Measurements from ENCODE around the gene TSPAN7. TPM values are rescaled to one million over a fixed set of nuclear protein-coding genes. Genes with fewer than 3 reads are reported as not detected.
A peak's percentile ranks its signal among the peaks of the same experiment; 100 is the strongest.

The TSPAN7 gene
- total RNA-seq, 1 donor from 2014 or later: 13.5 TPM

- no peak for DNase-seq (ENCODE audit: low read depth, low spot score)
Observed at GRCh38 chrX:38594434-38594833, 33.1 kb downstream of the TSPAN7 start.

GRCh38 chrX:38595801-38596200, 34.5 kb downstream of the TSPAN7 start:
- DNase-seq (ENCODE audit: low read depth, low spot score): no peak

- no peak for DNase-seq (ENCODE audit: low read depth, low spot score)
Observed at GRCh38 chrX:38596939-38597338, 35.6 kb downstream of the TSPAN7 start.

- DNase-seq (ENCODE audit: low read depth, low spot score): no peak
Observed at GRCh38 chrX:38599796-38600755, 38.7 kb downstream of the TSPAN7 start.

GRCh38 chrX:38601866-38602265, 40.5 kb downstream of the TSPAN7 start:
- DNase-seq (ENCODE audit: low read depth, low spot score): no peak

GRCh38 chrX:38606821-38607220, 45.5 kb downstream of the TSPAN7 start:
- no peak for DNase-seq (ENCODE audit: low read depth, low spot score)

- DNase-seq (ENCODE audit: low read depth, low spot score): no peak
Observed at GRCh38 chrX:38607976-38608375, 46.6 kb downstream of the TSPAN7 start.

GRCh38 chrX:38610849-38611248, 49.5 kb downstream of the TSPAN7 start:
- DNase-seq (ENCODE audit: low read depth, low spot score): no peak

- DNase-seq (ENCODE audit: low read depth, low spot score): no peak
Observed at GRCh38 chrX:38612281-38612680, 50.9 kb downstream of the TSPAN7 start.

- DNase-seq (ENCODE audit: low read depth, low spot score): no peak
Observed at GRCh38 chrX:38614485-38614884, 53.1 kb downstream of the TSPAN7 start.

- DNase-seq (ENCODE audit: low read depth, low spot score): no peak
Observed at GRCh38 chrX:38616904-38617303, 55.6 kb downstream of the TSPAN7 start.

GRCh38 chrX:38618180-38618579, 56.8 kb downstream of the TSPAN7 start:
- DNase-seq (ENCODE audit: low read depth, low spot score): no peak

- DNase-seq (ENCODE audit: low read depth, low spot score): no peak
Observed at GRCh38 chrX:38620623-38621022, 59.3 kb downstream of the TSPAN7 start.

- no peak for DNase-seq (ENCODE audit: low read depth, low spot score)
Observed at GRCh38 chrX:38626296-38626695, 65.0 kb downstream of the TSPAN7 start.

GRCh38 chrX:38627683-38628082, 66.3 kb downstream of the TSPAN7 start:
- no peak for DNase-seq (ENCODE audit: low read depth, low spot score)

- no peak for DNase-seq (ENCODE audit: low read depth, low spot score)
Observed at GRCh38 chrX:38628587-38628986, 67.2 kb downstream of the TSPAN7 start.

GRCh38 chrX:38632516-38632915, 71.2 kb downstream of the TSPAN7 start:
- DNase-seq (ENCODE audit: low read depth, low spot score): no peak

GRCh38 chrX:38634665-38635064, 73.3 kb downstream of the TSPAN7 start:
- DNase-seq (ENCODE audit: low read depth, low spot score): no peak

- peak; percentile 35 for DNase-seq (ENCODE audit: low read depth, low spot score)
Observed at GRCh38 chrX:38636949-38637819, 75.8 kb downstream of the TSPAN7 start.

- no peak for DNase-seq (ENCODE audit: low read depth, low spot score)
Observed at GRCh38 chrX:38638952-38639529, 77.7 kb downstream of the TSPAN7 start.

GRCh38 chrX:38639730-38640129, 78.4 kb downstream of the TSPAN7 start:
- no peak for DNase-seq (ENCODE audit: low read depth, low spot score)

- no peak for DNase-seq (ENCODE audit: low read depth, low spot score)
Observed at GRCh38 chrX:38641197-38641596, 79.9 kb downstream of the TSPAN7 start.

All from pulmonary artery endothelial cell (primary cell).